WTC11 (cell line): ENCODE data around the gene PNMA6E. TPM values are rescaled to one million over a fixed set of nuclear protein-coding genes. Genes with fewer than 3 reads are reported as not detected.

Source experiments
- ATAC-seq: fragments of 200-7000 bp; cut with Tn5 transposase; 2 replicates; pipeline ENCODE4 v1.10.0; 2021; ENCODE audit warnings: mild to moderate bottlenecking, moderate library complexity
- CTCF ChIA-PET: fragments of 300-600 bp; sonication (Branson Sonifier 250); formaldehyde crosslinking; loops from one replicate; lab custom pipeline; 2021; ENCODE audit warnings: antibody characterized with exemption; lab: Charles Lee
- POLR2A ChIA-PET: fragments of 350-600 bp; sonication (Branson Sonifier 250); formaldehyde crosslinking; loops from one replicate; lab custom pipeline; 2021; ENCODE audit warnings: antibody characterized with exemption; lab: Charles Lee
- DNase-seq: peaks from one replicate; pipeline ENCODE4 v3.0.0; 2021; ENCODE audit warnings: low spot score
- H3K27ac Mint-ChIP-seq: 2 replicates; pipeline ENCODE4 v1.8.0; 2021; ENCODE audit warnings: mixed read lengths
- H3K27me3 Mint-ChIP-seq: 2 replicates; pipeline ENCODE4 v1.8.0; 2021; ENCODE audit warnings: low read depth, mild to moderate bottlenecking, moderate library complexity, mixed read lengths
- H3K36me3 Mint-ChIP-seq: 2 replicates; pipeline ENCODE4 v1.8.0; 2021; ENCODE audit warnings: mixed read lengths
- H3K4me1 Mint-ChIP-seq: 2 replicates; pipeline ENCODE4 v1.8.0; 2022; ENCODE audit warnings: mixed read lengths
- H3K4me3 Mint-ChIP-seq: 2 replicates; pipeline ENCODE4 v1.8.0; 2021; ENCODE audit warnings: mild to moderate bottlenecking, moderate library complexity, mixed read lengths
- H3K9me3 Mint-ChIP-seq: 2 replicates; pipeline ENCODE4 v1.8.0; 2021; ENCODE audit warnings: mixed read lengths
- CREM ChIP-seq: sonication (generic); formaldehyde crosslinking; IDR thresholded peaks from 2 replicates; pipeline ENCODE4 v1.8.1; 2022; ENCODE audit warnings: mild to moderate bottlenecking, missing genetic modification reagents, moderate library complexity
- EMX1 ChIP-seq: fragments of 250-450 bp; sonication (Bioruptor Pico); IDR thresholded peaks from 2 replicates; pipeline ENCODE4 v1.8.0; 2021; ENCODE audit warnings: mild to moderate bottlenecking
- FOXJ3 ChIP-seq: sonication (generic); formaldehyde crosslinking; IDR thresholded peaks from 2 replicates; pipeline ENCODE4 v1.9.0; 2021; ENCODE audit warnings: missing genetic modification reagents, mild to moderate bottlenecking, borderline replicate concordance
- GABPB1 ChIP-seq: sonication (generic); formaldehyde crosslinking; IDR thresholded peaks from 2 replicates; pipeline ENCODE4 v1.8.1; 2023; ENCODE audit warnings: mild to moderate bottlenecking, missing genetic modification reagents
- GTF2I ChIP-seq: fragments of 250-450 bp; sonication (Bioruptor Pico); conservative IDR thresholded peaks from 2 replicates; pipeline ENCODE4 v1.4.0; 2021; ENCODE audit warnings: mild to moderate bottlenecking
- HMGA2 ChIP-seq: fragments of 250-450 bp; sonication (Bioruptor Pico); IDR thresholded peaks from 2 replicates; pipeline ENCODE4 v1.4.0; 2021; ENCODE audit warnings: mild to moderate bottlenecking, moderate library complexity
- JUN ChIP-seq: sonication (generic); formaldehyde crosslinking; IDR thresholded peaks from 2 replicates; pipeline ENCODE4 v1.8.0; 2023; ENCODE audit warnings: mild to moderate bottlenecking, missing genetic modification reagents
- KAT7 ChIP-seq: sonication (generic); formaldehyde crosslinking; IDR thresholded peaks from 2 replicates; pipeline ENCODE4 v1.8.1; 2023; ENCODE audit warnings: missing genetic modification reagents, mild to moderate bottlenecking, borderline replicate concordance
- MXD4 ChIP-seq: fragments of 250-450 bp; sonication (Bioruptor Pico); IDR thresholded peaks from 2 replicates; pipeline ENCODE4 v1.8.0; 2021; ENCODE audit warnings: mild to moderate bottlenecking, moderate library complexity, borderline replicate concordance
- NR3C1 ChIP-seq: sonication (generic); formaldehyde crosslinking; conservative IDR thresholded peaks from 2 replicates; pipeline ENCODE4 v1.8.1; 2023; ENCODE audit warnings: low read depth, mild to moderate bottlenecking, missing genetic modification reagents
- RELA ChIP-seq: sonication (generic); formaldehyde crosslinking; IDR thresholded peaks from 2 replicates; pipeline ENCODE4 v1.8.1; 2022; ENCODE audit warnings: missing genetic modification reagents, mild to moderate bottlenecking, borderline replicate concordance
- SMAD4 ChIP-seq: sonication (generic); formaldehyde crosslinking; IDR thresholded peaks from 2 replicates; pipeline ENCODE4 v1.8.0; 2022; ENCODE audit warnings: mild to moderate bottlenecking, missing genetic modification reagents
- TCF7 ChIP-seq: sonication (generic); formaldehyde crosslinking; IDR thresholded peaks from 2 replicates; pipeline ENCODE4 v1.8.0; 2022; ENCODE audit warnings: mild to moderate bottlenecking, low read depth, missing genetic modification reagents, moderate library complexity
- ZNF263 ChIP-seq: sonication (generic); formaldehyde crosslinking; IDR thresholded peaks from 2 replicates; pipeline ENCODE4 v1.8.1; 2022; ENCODE audit warnings: low read depth, mild to moderate bottlenecking, moderate library complexity, missing genetic modification reagents
- total RNA-seq: library from RNA; stranded (reverse); gene quantifications from 3 replicates; pipeline ENCODE4 v1.2.3, GENCODE V29; 2021
- TF ChIP-seq, protein P1 (sequence below): sonication (generic); formaldehyde crosslinking; IDR thresholded peaks from 2 replicates; pipeline ENCODE4 v1.8.0; 2022; ENCODE audit warnings: mild to moderate bottlenecking, missing genetic modification reagents
- TF ChIP-seq, protein P2 (sequence below): sonication (generic); formaldehyde crosslinking; IDR thresholded peaks from 2 replicates; pipeline ENCODE4 v1.8.0; 2023; ENCODE audit warnings: missing genetic modification reagents, mild to moderate bottlenecking, borderline replicate concordance
- TF ChIP-seq, protein P3 (sequence below): sonication (generic); formaldehyde crosslinking; IDR thresholded peaks from 2 replicates; pipeline ENCODE4 v1.8.1; 2023; ENCODE audit warnings: mild to moderate bottlenecking, moderate library complexity, missing genetic modification reagents
- TF ChIP-seq, protein P4 (sequence below): sonication (generic); formaldehyde crosslinking; IDR thresholded peaks from 2 replicates; pipeline ENCODE4 v1.8.0; 2022; ENCODE audit warnings: missing genetic modification reagents

The PNMA6E gene
- total RNA-seq, 1 experiment from 2014 or later = not detected

DNA sequence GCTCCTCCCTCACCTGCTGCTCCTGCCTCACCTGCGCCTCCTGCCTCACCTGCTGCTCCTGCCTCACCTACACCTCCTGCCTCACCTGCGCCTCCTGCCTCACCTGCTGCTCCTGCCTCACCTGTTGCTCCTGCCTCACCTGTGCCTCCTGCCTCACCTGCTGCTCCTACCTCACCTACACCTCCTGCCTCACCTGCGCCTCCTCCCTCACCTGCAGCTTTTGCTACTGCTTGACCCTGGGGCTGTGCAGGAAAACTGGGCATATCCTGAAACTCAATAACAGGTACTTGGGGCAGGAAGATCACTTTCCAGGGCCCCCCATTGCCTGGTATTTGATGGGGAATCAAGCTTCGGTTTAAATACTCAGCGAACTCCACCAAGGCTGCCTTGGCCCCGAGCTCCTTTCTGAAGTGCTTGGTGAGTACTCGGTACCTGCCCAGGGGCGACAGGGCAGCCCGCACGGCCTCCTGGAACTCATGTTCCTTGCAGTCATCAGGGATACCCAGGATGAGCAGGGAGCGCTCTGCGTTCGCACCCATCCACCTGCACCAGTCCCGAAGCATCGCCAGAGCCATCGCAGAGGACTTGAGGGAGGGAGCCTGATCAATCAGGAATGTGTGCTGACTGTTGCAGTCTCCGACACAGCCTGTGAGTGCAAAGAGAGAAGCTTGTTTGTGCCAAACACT lies 2.7 kb downstream of the PNMA6E start:
- Mint-ChIP-seq H3K27me3 (peaks cover 5% of the 10 kb centered on the region; the same call in 1 of the 2 replicates), H3K36me3 (no peaks in the 10 kb centered on the region), H3K4me3 (no peak overlapping the region), H3K27ac (no peak overlapping the region), H3K9me3 (peaks cover 5% of the 10 kb centered on the region; the same call in 1 of the 2 replicates), H3K4me1 (no peaks in the 10 kb centered on the region)
- no peak for DNase-seq
- TF ChIP-seq, protein P1, sequence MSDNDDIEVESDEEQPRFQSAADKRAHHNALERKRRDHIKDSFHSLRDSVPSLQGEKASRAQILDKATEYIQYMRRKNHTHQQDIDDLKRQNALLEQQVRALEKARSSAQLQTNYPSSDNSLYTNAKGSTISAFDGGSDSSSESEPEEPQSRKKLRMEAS (CRISPR knock-in tag) = no peak
- TF ChIP-seq HMGA2 (no peak), GTF2I (CRISPR knock-in tag) (no peak), JUN (CRISPR knock-in tag) (no peak), SMAD4 (CRISPR knock-in tag) (no peak), RELA (CRISPR knock-in tag) (no peak), TCF7 (CRISPR knock-in tag) (no peak)
- TF ChIP-seq, protein P2, sequence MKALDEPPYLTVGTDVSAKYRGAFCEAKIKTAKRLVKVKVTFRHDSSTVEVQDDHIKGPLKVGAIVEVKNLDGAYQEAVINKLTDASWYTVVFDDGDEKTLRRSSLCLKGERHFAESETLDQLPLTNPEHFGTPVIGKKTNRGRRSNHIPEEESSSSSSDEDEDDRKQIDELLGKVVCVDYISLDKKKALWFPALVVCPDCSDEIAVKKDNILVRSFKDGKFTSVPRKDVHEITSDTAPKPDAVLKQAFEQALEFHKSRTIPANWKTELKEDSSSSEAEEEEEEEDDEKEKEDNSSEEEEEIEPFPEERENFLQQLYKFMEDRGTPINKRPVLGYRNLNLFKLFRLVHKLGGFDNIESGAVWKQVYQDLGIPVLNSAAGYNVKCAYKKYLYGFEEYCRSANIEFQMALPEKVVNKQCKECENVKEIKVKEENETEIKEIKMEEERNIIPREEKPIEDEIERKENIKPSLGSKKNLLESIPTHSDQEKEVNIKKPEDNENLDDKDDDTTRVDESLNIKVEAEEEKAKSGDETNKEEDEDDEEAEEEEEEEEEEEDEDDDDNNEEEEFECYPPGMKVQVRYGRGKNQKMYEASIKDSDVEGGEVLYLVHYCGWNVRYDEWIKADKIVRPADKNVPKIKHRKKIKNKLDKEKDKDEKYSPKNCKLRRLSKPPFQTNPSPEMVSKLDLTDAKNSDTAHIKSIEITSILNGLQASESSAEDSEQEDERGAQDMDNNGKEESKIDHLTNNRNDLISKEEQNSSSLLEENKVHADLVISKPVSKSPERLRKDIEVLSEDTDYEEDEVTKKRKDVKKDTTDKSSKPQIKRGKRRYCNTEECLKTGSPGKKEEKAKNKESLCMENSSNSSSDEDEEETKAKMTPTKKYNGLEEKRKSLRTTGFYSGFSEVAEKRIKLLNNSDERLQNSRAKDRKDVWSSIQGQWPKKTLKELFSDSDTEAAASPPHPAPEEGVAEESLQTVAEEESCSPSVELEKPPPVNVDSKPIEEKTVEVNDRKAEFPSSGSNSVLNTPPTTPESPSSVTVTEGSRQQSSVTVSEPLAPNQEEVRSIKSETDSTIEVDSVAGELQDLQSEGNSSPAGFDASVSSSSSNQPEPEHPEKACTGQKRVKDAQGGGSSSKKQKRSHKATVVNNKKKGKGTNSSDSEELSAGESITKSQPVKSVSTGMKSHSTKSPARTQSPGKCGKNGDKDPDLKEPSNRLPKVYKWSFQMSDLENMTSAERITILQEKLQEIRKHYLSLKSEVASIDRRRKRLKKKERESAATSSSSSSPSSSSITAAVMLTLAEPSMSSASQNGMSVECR (CRISPR knock-in tag) = no peak
- ChIA-PET POLR2A (no interaction called here), CTCF (no interaction called here)
- ATAC-seq = no peak

DNA sequence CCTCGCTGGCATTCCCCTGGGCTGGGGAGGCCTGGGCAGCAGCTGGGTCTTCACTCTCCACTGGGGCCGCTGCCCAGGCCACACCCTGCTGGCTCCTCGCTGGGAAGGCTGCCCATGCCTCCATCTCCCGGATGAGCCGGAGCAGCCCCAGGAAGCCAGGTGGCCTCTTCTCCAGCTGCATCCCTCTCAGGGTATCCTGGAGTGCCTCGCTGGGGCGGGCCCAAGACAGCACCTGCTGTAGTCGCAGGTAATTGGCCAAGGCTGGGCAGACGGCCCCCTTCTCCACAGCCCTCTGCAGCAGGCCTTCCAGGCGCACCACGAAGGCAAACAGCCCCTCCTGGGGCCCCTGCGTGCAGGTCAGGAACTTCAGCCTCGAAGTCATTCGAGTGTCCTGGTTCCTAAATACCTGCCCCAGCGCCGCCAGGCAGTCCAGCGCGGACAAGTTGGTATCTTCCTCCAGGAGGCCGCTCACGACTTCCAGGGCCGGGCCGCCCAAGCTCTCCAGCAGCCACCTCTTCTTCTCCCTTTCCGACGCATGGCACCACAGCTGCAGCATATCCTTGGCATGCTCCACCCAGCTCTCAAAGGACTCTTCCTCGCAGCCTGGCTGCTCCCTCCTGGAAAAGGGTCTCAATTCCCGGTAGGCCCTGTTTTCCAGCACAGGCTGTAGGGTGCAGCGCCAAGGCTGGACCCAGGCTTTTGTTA lies 3.7 kb downstream of the PNMA6E start:
- TF ChIP-seq, protein P3, sequence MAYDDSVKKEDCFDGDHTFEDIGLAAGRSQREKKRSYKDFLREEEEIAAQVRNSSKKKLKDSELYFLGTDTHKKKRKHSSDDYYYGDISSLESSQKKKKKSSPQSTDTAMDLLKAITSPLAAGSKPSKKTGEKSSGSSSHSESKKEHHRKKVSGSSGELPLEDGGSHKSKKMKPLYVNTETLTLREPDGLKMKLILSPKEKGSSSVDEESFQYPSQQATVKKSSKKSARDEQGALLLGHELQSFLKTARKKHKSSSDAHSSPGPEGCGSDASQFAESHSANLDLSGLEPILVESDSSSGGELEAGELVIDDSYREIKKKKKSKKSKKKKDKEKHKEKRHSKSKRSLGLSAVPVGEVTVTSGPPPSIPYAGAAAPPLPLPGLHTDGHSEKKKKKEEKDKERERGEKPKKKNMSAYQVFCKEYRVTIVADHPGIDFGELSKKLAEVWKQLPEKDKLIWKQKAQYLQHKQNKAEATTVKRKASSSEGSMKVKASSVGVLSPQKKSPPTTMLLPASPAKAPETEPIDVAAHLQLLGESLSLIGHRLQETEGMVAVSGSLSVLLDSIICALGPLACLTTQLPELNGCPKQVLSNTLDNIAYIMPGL (CRISPR knock-in tag) = no peak
- no peak for TF ChIP-seq SMAD4 (CRISPR knock-in tag)
- TF ChIP-seq, protein P4, sequence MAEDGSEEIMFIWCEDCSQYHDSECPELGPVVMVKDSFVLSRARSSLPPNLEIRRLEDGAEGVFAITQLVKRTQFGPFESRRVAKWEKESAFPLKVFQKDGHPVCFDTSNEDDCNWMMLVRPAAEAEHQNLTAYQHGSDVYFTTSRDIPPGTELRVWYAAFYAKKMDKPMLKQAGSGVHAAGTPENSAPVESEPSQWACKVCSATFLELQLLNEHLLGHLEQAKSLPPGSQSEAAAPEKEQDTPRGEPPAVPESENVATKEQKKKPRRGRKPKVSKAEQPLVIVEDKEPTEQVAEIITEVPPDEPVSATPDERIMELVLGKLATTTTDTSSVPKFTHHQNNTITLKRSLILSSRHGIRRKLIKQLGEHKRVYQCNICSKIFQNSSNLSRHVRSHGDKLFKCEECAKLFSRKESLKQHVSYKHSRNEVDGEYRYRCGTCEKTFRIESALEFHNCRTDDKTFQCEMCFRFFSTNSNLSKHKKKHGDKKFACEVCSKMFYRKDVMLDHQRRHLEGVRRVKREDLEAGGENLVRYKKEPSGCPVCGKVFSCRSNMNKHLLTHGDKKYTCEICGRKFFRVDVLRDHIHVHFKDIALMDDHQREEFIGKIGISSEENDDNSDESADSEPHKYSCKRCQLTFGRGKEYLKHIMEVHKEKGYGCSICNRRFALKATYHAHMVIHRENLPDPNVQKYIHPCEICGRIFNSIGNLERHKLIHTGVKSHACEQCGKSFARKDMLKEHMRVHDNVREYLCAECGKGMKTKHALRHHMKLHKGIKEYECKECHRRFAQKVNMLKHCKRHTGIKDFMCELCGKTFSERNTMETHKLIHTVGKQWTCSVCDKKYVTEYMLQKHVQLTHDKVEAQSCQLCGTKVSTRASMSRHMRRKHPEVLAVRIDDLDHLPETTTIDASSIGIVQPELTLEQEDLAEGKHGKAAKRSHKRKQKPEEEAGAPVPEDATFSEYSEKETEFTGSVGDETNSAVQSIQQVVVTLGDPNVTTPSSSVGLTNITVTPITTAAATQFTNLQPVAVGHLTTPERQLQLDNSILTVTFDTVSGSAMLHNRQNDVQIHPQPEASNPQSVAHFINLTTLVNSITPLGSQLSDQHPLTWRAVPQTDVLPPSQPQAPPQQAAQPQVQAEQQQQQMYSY = no peak
- TF ChIP-seq EMX1 (CRISPR knock-in tag) = no peak
- TF ChIP-seq TCF7 (CRISPR knock-in tag) = no peak
- no peak for TF ChIP-seq KAT7
- no peak for TF ChIP-seq GABPB1 (CRISPR knock-in tag)
- no peak for TF ChIP-seq CREM (CRISPR knock-in tag)
- TF ChIP-seq FOXJ3 (CRISPR knock-in tag) = no peak
- no peak for TF ChIP-seq MXD4 (CRISPR knock-in tag)
- no peak for TF ChIP-seq NR3C1 (CRISPR knock-in tag)
- no peak for TF ChIP-seq ZNF263 (CRISPR knock-in tag)
- TF ChIP-seq, all 79 proteins: peak for 0
- Mint-ChIP-seq H3K4me1 (no peaks in the 10 kb centered on the region), H3K27me3 (peaks cover 5% of the 10 kb centered on the region; the same call in 1 of the 2 replicates), H3K27ac (no peak overlapping the region), H3K4me3 (no peak overlapping the region), H3K9me3 (peaks cover 5% of the 10 kb centered on the region; the same call in 1 of the 2 replicates), H3K36me3 (no peaks in the 10 kb centered on the region)
- no peak for DNase-seq
- ATAC-seq = no peak
- CTCF ChIA-PET = no interaction called here
- POLR2A ChIA-PET = no interaction called here
